GM12891 (cell line): ENCODE measurements around the gene NFILZ.

Source experiments
- PAX5 ChIP-seq: IDR thresholded peaks from 2 replicates; pipeline ENCODE4 v1.6.1; 2011; ENCODE audit warnings: low read length, moderate library complexity, mild to moderate bottlenecking; ENCODE audit not compliant: insufficient read depth, severe bottlenecking
- POLR2A ChIP-seq: IDR thresholded peaks from 2 replicates; pipeline ENCODE4 v1.6.1; 2011; ENCODE audit warnings: low read depth, low read length, control low read depth
- POLR2AphosphoS5 ChIP-seq: IDR thresholded peaks from 2 replicates; pipeline ENCODE4 v1.6.1; 2011; ENCODE audit warnings: low read depth, low read length, control low read depth
- TAF1 ChIP-seq: IDR thresholded peaks from 2 replicates; pipeline ENCODE4 v1.6.1; 2011; ENCODE audit warnings: low read depth, low read length, control low read depth

DNA sequence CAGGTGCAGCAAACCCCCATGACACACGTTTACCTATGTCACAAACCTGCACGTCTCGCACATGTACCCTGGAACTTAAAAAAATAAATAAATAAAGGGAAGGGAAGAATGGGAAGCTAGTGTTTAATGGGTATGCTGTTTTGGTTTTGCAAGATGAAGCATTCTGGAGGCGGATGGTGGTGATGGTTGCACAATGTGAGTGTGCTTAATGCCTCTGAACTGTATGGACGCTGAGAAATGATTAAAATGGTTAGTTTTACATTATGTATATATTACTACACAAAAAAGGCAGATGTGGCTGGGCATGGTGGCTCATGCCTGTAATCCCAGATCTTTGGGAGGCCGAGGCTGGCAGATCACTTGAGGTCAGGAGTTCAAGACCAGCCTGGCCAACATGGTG is 17.8 kb downstream of the NFILZ start:
- TF ChIP-seq POLR2A (no peak), POLR2AphosphoS5 (no peak), TAF1 (no peak), PAX5 (no peak)
